Measurements from ENCODE around the gene NUP98.

GRCh38 chr11:3712274-3712673, 85.1 kb downstream of the NUP98 start:
- TF ChIP-seq, protein P1, sequence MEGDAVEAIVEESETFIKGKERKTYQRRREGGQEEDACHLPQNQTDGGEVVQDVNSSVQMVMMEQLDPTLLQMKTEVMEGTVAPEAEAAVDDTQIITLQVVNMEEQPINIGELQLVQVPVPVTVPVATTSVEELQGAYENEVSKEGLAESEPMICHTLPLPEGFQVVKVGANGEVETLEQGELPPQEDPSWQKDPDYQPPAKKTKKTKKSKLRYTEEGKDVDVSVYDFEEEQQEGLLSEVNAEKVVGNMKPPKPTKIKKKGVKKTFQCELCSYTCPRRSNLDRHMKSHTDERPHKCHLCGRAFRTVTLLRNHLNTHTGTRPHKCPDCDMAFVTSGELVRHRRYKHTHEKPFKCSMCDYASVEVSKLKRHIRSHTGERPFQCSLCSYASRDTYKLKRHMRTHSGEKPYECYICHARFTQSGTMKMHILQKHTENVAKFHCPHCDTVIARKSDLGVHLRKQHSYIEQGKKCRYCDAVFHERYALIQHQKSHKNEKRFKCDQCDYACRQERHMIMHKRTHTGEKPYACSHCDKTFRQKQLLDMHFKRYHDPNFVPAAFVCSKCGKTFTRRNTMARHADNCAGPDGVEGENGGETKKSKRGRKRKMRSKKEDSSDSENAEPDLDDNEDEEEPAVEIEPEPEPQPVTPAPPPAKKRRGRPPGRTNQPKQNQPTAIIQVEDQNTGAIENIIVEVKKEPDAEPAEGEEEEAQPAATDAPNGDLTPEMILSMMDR (IDR thresholded peaks at IDR 0.05), result no peak
- no peak for TF ChIP-seq POLR2A (IDR thresholded peaks at IDR 0.05)

Measured in uterus (tissue), 2 donors.